Keratinocyte (primary cell): ENCODE results near the gene SERPINB1. TPM values are rescaled to one million over a fixed set of nuclear protein-coding genes. Genes with fewer than 3 reads are reported as not detected.

Experiments
- DNase-seq: peaks from one replicate; pipeline ENCODE4 v3.0.0-alpha.2; 2011; ENCODE audit warnings: low read depth, missing footprints, low spot score
- FAIRE-seq: peaks from 2 replicates; lab custom pipeline; 2011; peaks lifted over from hg19 to GRCh38; lab: Jason Lieb, UNC
- H2AFZ ChIP-seq: 2 replicates; pipeline ENCODE4 v1.6.0; 2012; ENCODE audit warnings: low read length, control low read depth, inconsistent platforms; ENCODE audit not compliant: control insufficient read depth
- H3K27ac ChIP-seq: 2 replicates; pipeline ENCODE4 v1.5.1; 2011; ENCODE audit warnings: low read length; ENCODE audit not compliant: control insufficient read depth, insufficient read depth
- H3K27me3 ChIP-seq: 3 replicates; pipeline ENCODE4 v1.6.0; 2011; ENCODE audit warnings: low read length; ENCODE audit not compliant: control insufficient read depth, insufficient read depth; ENCODE audit errors: extremely low read depth
- H3K36me3 ChIP-seq, 2 experiments: 2 replicates in 1 of 2; 3 replicates in 1 of 2; pipeline ENCODE4 v1.5.1; 2011; ENCODE audit warnings: low read length in 2 of 2, mild to moderate bottlenecking in 1 of 2; ENCODE audit not compliant: control insufficient read depth in 2 of 2, insufficient read depth in 2 of 2; ENCODE audit errors: extremely low read depth in 1 of 2
- H3K4me1 ChIP-seq: 3 replicates; pipeline ENCODE4 v1.5.1; 2011; ENCODE audit warnings: low read length; ENCODE audit not compliant: control insufficient read depth, insufficient read depth; ENCODE audit errors: extremely low read depth
- H3K4me2 ChIP-seq: 3 replicates; pipeline ENCODE4 v1.6.0; 2011; ENCODE audit warnings: low read depth, low read length; ENCODE audit not compliant: control insufficient read depth, insufficient read depth; ENCODE audit errors: extremely low read depth
- H3K4me3 ChIP-seq, 3 experiments: fragments of 200-600 bp in 1 of 3; sonication (generic) in 1 of 3; 2 replicates in 2 of 3; 3 replicates in 1 of 3; pipeline ENCODE4 v1.5.1; 2011 to 2016; ENCODE audit warnings: low read length in 3 of 3, mild to moderate bottlenecking in 3 of 3, control low read depth in 2 of 3, inconsistent platforms in 1 of 3, low read depth in 1 of 3, mixed read lengths in 1 of 3, mixed run types in 1 of 3, moderate library complexity in 1 of 3; ENCODE audit not compliant: control insufficient read depth in 2 of 3, insufficient read depth in 2 of 3; ENCODE audit errors: extremely low read depth in 1 of 3
- H3K79me2 ChIP-seq: 2 replicates; pipeline ENCODE4 v1.6.0; 2012; ENCODE audit warnings: low read length; ENCODE audit not compliant: control insufficient read depth, insufficient read depth
- H3K9ac ChIP-seq: 3 replicates; pipeline ENCODE4 v1.6.0; 2011; ENCODE audit warnings: low read length; ENCODE audit not compliant: control insufficient read depth, insufficient read depth; ENCODE audit errors: extremely low read depth
- H3K9me1 ChIP-seq: 3 replicates; pipeline ENCODE4 v1.6.0; 2011; ENCODE audit warnings: low read length; ENCODE audit not compliant: control insufficient read depth, insufficient read depth; ENCODE audit errors: extremely low read depth
- H3K9me3 ChIP-seq: 2 replicates; pipeline ENCODE4 v1.5.1; 2012; ENCODE audit warnings: low read depth, low read length; ENCODE audit not compliant: control insufficient read depth
- H4K20me1 ChIP-seq: 3 replicates; pipeline ENCODE4 v1.6.0; 2011; ENCODE audit warnings: low read length; ENCODE audit not compliant: control insufficient read depth, insufficient read depth; ENCODE audit errors: extremely low read depth
- EZH2 ChIP-seq: IDR thresholded peaks from one replicate; pipeline ENCODE4 v1.6.1; 2012; ENCODE audit warnings: inconsistent platforms, mild to moderate bottlenecking, low read length, moderate library complexity
- dilution Hi-C: fragments of 300-500 bp; cut with MboI; formaldehyde crosslinking; loops from one replicate; pipeline ENCODE4 v1.7.0; 2020; ENCODE audit warnings: low sequenced_read_pairs; ENCODE audit not compliant: extremely low pct_ligation_motif_present
- polyA plus RNA-seq, 5 experiments: library from polyadenylated mRNA; depleted of rRNA in 3 of 5; stranded (reverse) in 3 of 5; stranded (forward) in 1 of 5; unstranded in 1 of 5; fragments of >200 nt; gene quantifications; 1 replicate in 1 of 5; 2 replicates in 3 of 5; 3 replicates in 1 of 5; pipeline versions ENCODE4 v1.2.1 to v1.2.3, GENCODE V29; 2011 to 2012; ENCODE audit warnings: missing spikeins in 2 of 5, low read depth in 1 of 5, low replicate concordance in 1 of 5
- TF ChIP-seq, protein P1 (sequence below), 3 experiments: IDR thresholded peaks in 1 of 3; conservative IDR thresholded peaks in 1 of 3; optimal IDR thresholded peaks in 1 of 3; 2 replicates in 2 of 3; 3 replicates in 1 of 3; pipeline versions ENCODE3 to v1.5.1; 2011; ENCODE audit warnings: low read length in 3 of 3, mild to moderate bottlenecking in 3 of 3, moderate library complexity in 2 of 3, control low read depth in 1 of 3, inconsistent platforms in 1 of 3; ENCODE audit not compliant: insufficient read depth in 2 of 3; ENCODE audit errors: extremely low read depth in 1 of 3

The SERPINB1 gene
- polyA plus RNA-seq, 1 donor (not counting 4 experiments of a cell fraction or from before 2014, with no cell fraction given) = 71.9 TPM

DNA sequence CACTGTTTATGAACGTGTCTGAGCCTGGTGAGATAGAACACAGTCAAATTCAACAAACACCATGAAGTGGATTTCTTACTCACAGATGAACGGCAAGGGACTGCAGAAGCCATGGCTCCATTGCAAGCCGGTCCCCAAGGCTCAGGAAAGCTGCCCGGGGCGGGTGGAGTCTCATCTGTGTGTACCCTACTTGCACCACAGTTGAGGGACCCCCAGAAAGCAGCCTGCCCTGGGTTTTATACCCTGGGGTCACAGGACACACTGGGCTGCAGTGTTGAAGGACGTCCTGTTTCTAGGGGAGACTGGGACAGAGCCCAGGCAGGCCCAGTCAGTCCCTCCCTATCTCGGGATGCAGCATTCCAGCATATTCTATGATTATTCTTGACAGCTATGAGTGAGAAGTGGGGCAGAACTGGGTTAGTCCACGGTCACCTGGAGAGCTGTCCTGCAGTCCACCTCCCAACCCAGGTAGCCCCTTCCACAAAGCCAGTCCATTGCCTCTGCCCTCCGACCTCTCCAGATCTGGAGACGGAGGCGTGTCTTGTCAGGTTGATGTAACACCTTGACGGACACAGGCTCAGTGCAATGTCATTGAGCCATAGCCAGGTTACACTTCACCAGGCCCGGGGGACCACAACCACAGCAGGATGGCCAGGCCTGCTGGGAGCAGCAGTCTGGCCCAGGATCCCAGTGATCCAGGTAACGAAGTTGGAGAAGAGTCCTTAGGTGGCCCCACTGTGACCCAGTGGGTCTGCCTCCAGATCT, 40.9 kb downstream of the SERPINB1 start:
- H4K20me1 ChIP-seq = no peaks in the 10 kb centered on the region
- H3K36me3 ChIP-seq = no peaks in the 10 kb centered on the region
- H3K9ac ChIP-seq = no peak overlapping the region
- no peaks in the 10 kb centered on the region for H3K9me1 ChIP-seq
- TF ChIP-seq EZH2 = no peak
- TF ChIP-seq, protein P1, sequence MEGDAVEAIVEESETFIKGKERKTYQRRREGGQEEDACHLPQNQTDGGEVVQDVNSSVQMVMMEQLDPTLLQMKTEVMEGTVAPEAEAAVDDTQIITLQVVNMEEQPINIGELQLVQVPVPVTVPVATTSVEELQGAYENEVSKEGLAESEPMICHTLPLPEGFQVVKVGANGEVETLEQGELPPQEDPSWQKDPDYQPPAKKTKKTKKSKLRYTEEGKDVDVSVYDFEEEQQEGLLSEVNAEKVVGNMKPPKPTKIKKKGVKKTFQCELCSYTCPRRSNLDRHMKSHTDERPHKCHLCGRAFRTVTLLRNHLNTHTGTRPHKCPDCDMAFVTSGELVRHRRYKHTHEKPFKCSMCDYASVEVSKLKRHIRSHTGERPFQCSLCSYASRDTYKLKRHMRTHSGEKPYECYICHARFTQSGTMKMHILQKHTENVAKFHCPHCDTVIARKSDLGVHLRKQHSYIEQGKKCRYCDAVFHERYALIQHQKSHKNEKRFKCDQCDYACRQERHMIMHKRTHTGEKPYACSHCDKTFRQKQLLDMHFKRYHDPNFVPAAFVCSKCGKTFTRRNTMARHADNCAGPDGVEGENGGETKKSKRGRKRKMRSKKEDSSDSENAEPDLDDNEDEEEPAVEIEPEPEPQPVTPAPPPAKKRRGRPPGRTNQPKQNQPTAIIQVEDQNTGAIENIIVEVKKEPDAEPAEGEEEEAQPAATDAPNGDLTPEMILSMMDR (optimal IDR thresholded peaks at IDR 0.05 in 1 of 3, IDR thresholded peaks at IDR 0.05 in 1 of 3, conservative IDR thresholded peaks at IDR 0.05 in 1 of 3; ENCODE audit: extremely low read depth in 1 of 3, insufficient read depth in 2 of 3, low read length in 3 of 3) = no peak
- H3K4me1 ChIP-seq = no peaks in the 10 kb centered on the region
- dilution Hi-C loops = no loop called here
- H3K27ac ChIP-seq = no peak overlapping the region
- H2AFZ ChIP-seq = no peak overlapping the region
- no peaks in the 10 kb centered on the region for H3K27me3 ChIP-seq
- no peak for FAIRE-seq
- DNase-seq = no peak
- no peaks in the 10 kb centered on the region for H3K79me2 ChIP-seq
- H3K4me3 ChIP-seq = no peak overlapping the region
- H3K9me3 ChIP-seq = no peaks in the 10 kb centered on the region
- H3K4me2 ChIP-seq = no peak overlapping the region

- Histone ChIP-seq H3K9me3 (no peaks in the 10 kb centered on the region), H3K79me2 (no peaks in the 10 kb centered on the region), H3K27me3 (no peaks in the 10 kb centered on the region), H3K9ac (no peak overlapping the region), H3K4me3 (no peak overlapping the region), H3K4me1 (no peaks in the 10 kb centered on the region), H3K27ac (no peak overlapping the region), H2AFZ (no peak overlapping the region), H3K4me2 (no peak overlapping the region), H3K36me3 (no peaks in the 10 kb centered on the region), H4K20me1 (no peaks in the 10 kb centered on the region), H3K9me1 (no peaks in the 10 kb centered on the region)
- dilution Hi-C loops = no loop called here
- TF ChIP-seq, protein P1 (optimal IDR thresholded peaks at IDR 0.05 in 1 of 3, IDR thresholded peaks at IDR 0.05 in 1 of 3, conservative IDR thresholded peaks at IDR 0.05 in 1 of 3; ENCODE audit: extremely low read depth in 1 of 3, insufficient read depth in 2 of 3, low read length in 3 of 3) = no peak
- TF ChIP-seq EZH2 = no peak
- FAIRE-seq = no peak
- DNase-seq = no peak
Measured at GRCh38 chr6:2799936-2800527, 41.6 kb downstream of the SERPINB1 start.
